H9 (cell line): Measurements from ENCODE around the gene TRIP6. TPM values are rescaled to one million over a fixed set of nuclear protein-coding genes. Genes with fewer than 3 reads are reported as not detected.
A peak's percentile ranks its signal among the peaks of the same experiment; 100 is the strongest.

Experiments used
- DNase-seq: peaks from one replicate; pipeline ENCODE4 v3.0.0-alpha.2; 2017
- H2AFZ ChIP-seq: one replicate; pipeline ENCODE4 v1.6.1; 2013; ENCODE audit warnings: mild to moderate bottlenecking, low read length, control low read depth, moderate library complexity
- H2AK5ac ChIP-seq: 2 replicates; pipeline ENCODE4 v1.6.1; 2013; ENCODE audit warnings: low read length, control low read depth, mixed read lengths; ENCODE audit not compliant: insufficient read length
- H2BK120ac ChIP-seq: one replicate; pipeline ENCODE4 v1.6.1; 2013; ENCODE audit warnings: low read depth, mild to moderate bottlenecking, low read length, control low read depth, inconsistent platforms; ENCODE audit not compliant: poor library complexity, severe bottlenecking
- H2BK12ac ChIP-seq: 2 replicates; pipeline ENCODE4 v1.6.1; 2013; ENCODE audit warnings: low read length, control low read depth, mixed read lengths, low read depth; ENCODE audit not compliant: insufficient read length
- H2BK15ac ChIP-seq: 2 replicates; pipeline ENCODE4 v1.6.1; 2013; ENCODE audit warnings: low read depth, low read length, control low read depth
- H2BK20ac ChIP-seq: one replicate; pipeline ENCODE4 v1.6.1; 2013; ENCODE audit warnings: low read depth, mild to moderate bottlenecking, low read length, control low read depth, inconsistent platforms; ENCODE audit not compliant: poor library complexity, severe bottlenecking
- H2BK5ac ChIP-seq: 2 replicates; pipeline ENCODE4 v1.6.1; 2013; ENCODE audit warnings: low read length, control low read depth, mixed read lengths; ENCODE audit not compliant: insufficient read length
- H3K14ac ChIP-seq: 2 replicates; pipeline ENCODE4 v1.6.1; 2013; ENCODE audit warnings: low read length, control low read depth; ENCODE audit not compliant: insufficient read depth
- H3K18ac ChIP-seq: 2 replicates; pipeline ENCODE4 v1.6.1; 2013; ENCODE audit warnings: low read depth, mild to moderate bottlenecking, mixed read lengths, low read length, control low read depth; ENCODE audit not compliant: insufficient read length
- H3K23ac ChIP-seq: 2 replicates; pipeline ENCODE4 v1.6.1; 2013; ENCODE audit warnings: low read length, control low read depth, mixed read lengths, low read depth; ENCODE audit not compliant: insufficient read length
- H3K23me2 ChIP-seq: 2 replicates; pipeline ENCODE4 v1.6.1; 2013; ENCODE audit warnings: low read depth, mild to moderate bottlenecking, mixed read lengths, low read length, control low read depth; ENCODE audit not compliant: insufficient read length, poor library complexity, severe bottlenecking
- H3K27ac ChIP-seq: 2 replicates; pipeline ENCODE4 v1.5.1; 2013; ENCODE audit warnings: low read length, control low read depth, mixed read lengths, low read depth; ENCODE audit not compliant: insufficient read length
- H3K27me3 ChIP-seq: 2 replicates; pipeline ENCODE4 v1.6.1; 2013; ENCODE audit warnings: low read length, control low read depth, inconsistent platforms; ENCODE audit not compliant: insufficient read depth
- H3K4ac ChIP-seq: 2 replicates; pipeline ENCODE4 v1.6.1; 2013; ENCODE audit warnings: low read depth, mild to moderate bottlenecking, control low read depth, inconsistent platforms, low read length, moderate library complexity
- H3K4me1 ChIP-seq: 2 replicates; pipeline ENCODE4 v1.6.1; 2013; ENCODE audit warnings: low read length, control low read depth, inconsistent platforms; ENCODE audit not compliant: insufficient read depth
- H3K4me2 ChIP-seq: 2 replicates; pipeline ENCODE4 v1.6.1; 2013; ENCODE audit warnings: low read length, control low read depth, mixed read lengths; ENCODE audit not compliant: insufficient read length, insufficient read depth
- H3K56ac ChIP-seq: 2 replicates; pipeline ENCODE4 v1.6.1; 2013; ENCODE audit warnings: low read depth, mild to moderate bottlenecking, mixed read lengths, low read length, control low read depth; ENCODE audit not compliant: insufficient read length
- H3K79me1 ChIP-seq: 2 replicates; pipeline ENCODE4 v1.6.1; 2013; ENCODE audit warnings: low read depth, mild to moderate bottlenecking, moderate library complexity, low read length, control low read depth, inconsistent platforms; ENCODE audit not compliant: insufficient read depth, poor library complexity, severe bottlenecking
- H3K79me2 ChIP-seq: 2 replicates; pipeline ENCODE4 v1.6.1; 2013; ENCODE audit warnings: low read length, control low read depth, inconsistent platforms; ENCODE audit not compliant: insufficient read depth
- H3K9ac ChIP-seq: 2 replicates; pipeline ENCODE4 v1.6.1; 2013; ENCODE audit warnings: low read length, control low read depth, mixed read lengths; ENCODE audit not compliant: insufficient read length; ENCODE audit errors: extremely low read depth
- H3K9me3 ChIP-seq: one replicate; pipeline ENCODE4 v1.6.1; 2013; ENCODE audit warnings: low read depth, low read length, inconsistent platforms; ENCODE audit not compliant: control insufficient read depth
- H3T11ph ChIP-seq: one replicate; pipeline ENCODE4 v1.6.1; 2013; ENCODE audit warnings: mild to moderate bottlenecking, low read length, control low read depth, inconsistent platforms
- H4K20me1 ChIP-seq: one replicate; pipeline ENCODE4 v1.6.1; 2013; ENCODE audit not compliant: control insufficient read depth, insufficient read length, insufficient read depth
- H4K5ac ChIP-seq: 2 replicates; pipeline ENCODE4 v1.6.1; 2013; ENCODE audit warnings: low read depth, mild to moderate bottlenecking, mixed read lengths, low read length, control low read depth; ENCODE audit not compliant: insufficient read length
- H4K8ac ChIP-seq: replicated peaks from 2 replicates; pipeline ENCODE4 v1.6.1; 2013; ENCODE audit warnings: low read length, control low read depth, mixed read lengths, low read depth; ENCODE audit not compliant: insufficient read length
- H4K91ac ChIP-seq: 2 replicates; pipeline ENCODE4 v1.6.1; 2013; ENCODE audit warnings: low read depth, mild to moderate bottlenecking, moderate library complexity, mixed read lengths, low read length, control low read depth; ENCODE audit not compliant: insufficient read length
- H3K27ac Mint-ChIP-seq, 3 experiments: 2 replicates in 2 of 3; 3 replicates in 1 of 3; pipeline ENCODE4 v1.8.0; 2020 to 2021; ENCODE audit warnings: mixed read lengths in 3 of 3, mild to moderate bottlenecking in 1 of 3, moderate library complexity in 1 of 3
- H3K27me3 Mint-ChIP-seq: 2 replicates; pipeline ENCODE4 v1.8.0; 2021; ENCODE audit warnings: low read depth, mild to moderate bottlenecking, moderate library complexity, mixed read lengths
- H3K36me3 Mint-ChIP-seq, 3 experiments: 2 replicates in 2 of 3; 3 replicates in 1 of 3; pipeline ENCODE4 v1.8.0; 2020 to 2021; ENCODE audit warnings: low read depth in 3 of 3, mixed read lengths in 3 of 3; ENCODE audit not compliant: insufficient read depth in 1 of 3
- H3K4me1 Mint-ChIP-seq, 2 experiments: 2 replicates each; pipeline ENCODE4 v1.8.0; 2020; ENCODE audit warnings: mixed read lengths in 2 of 2
- H3K4me3 Mint-ChIP-seq, 2 experiments: 2 replicates in 1 of 2; 3 replicates in 1 of 2; pipeline ENCODE4 v1.8.0; 2020 to 2021; ENCODE audit warnings: mild to moderate bottlenecking in 2 of 2, mixed read lengths in 2 of 2, moderate library complexity in 1 of 2
- H3K9me3 Mint-ChIP-seq, 2 experiments: 2 replicates in 1 of 2; 3 replicates in 1 of 2; pipeline ENCODE4 v1.8.0; 2020; ENCODE audit warnings: mild to moderate bottlenecking in 2 of 2, mixed read lengths in 2 of 2, moderate library complexity in 1 of 2
- CTCF ChIP-seq: fragments of 200-600 bp; sonication (generic); conservative IDR thresholded peaks from 3 replicates; pipeline ENCODE4 v1.8.0; 2021; ENCODE audit warnings: antibody characterized with exemption, mild to moderate bottlenecking
- WGBS: extraction: QIAGEN DNeasy Blood & Tissue Kit; methylation state at CpG from one replicate; pipeline ENCODE4 v1.1.7; 2013; ENCODE audit warnings: missing lambda C conversion rate, low lambda C conversion rate, mixed read lengths; ENCODE audit not compliant: insufficient read length; ENCODE audit errors: extremely low coverage; 5-methylcytosine and 5-hydroxymethylcytosine counted together
- total RNA-seq: library from RNA; stranded (reverse); gene quantifications from 2 replicates; pipeline ENCODE4 v1.2.1, GENCODE V29; 2021

TRIP6 gene
- total RNA-seq, 1 experiment from 2014 or later = 122 TPM

GRCh38 chr7:100892364-100893317 lies 25.5 kb downstream of the TRIP6 start:
- Histone ChIP-seq H3K18ac (no peak overlapping the region), H4K5ac (no peak overlapping the region), H3T11ph (no peak overlapping the region), H2AK5ac (no peak overlapping the region), H3K27ac (no peak overlapping the region), H2BK15ac (no peak overlapping the region), H3K9ac (no peak overlapping the region), H2BK120ac (no peak overlapping the region), H3K27me3 (peaks cover 7% of the 10 kb centered on the region), H3K4me2 (no peak overlapping the region), H3K23ac (no peak overlapping the region), H2BK12ac (no peak overlapping the region), H3K9me3 (no peaks in the 10 kb centered on the region), H3K79me1 (no peaks in the 10 kb centered on the region), H3K14ac (no peak overlapping the region), H2AFZ (no peak overlapping the region), H4K20me1 (no peaks in the 10 kb centered on the region), H3K56ac (no peak overlapping the region), H3K4me1 (peaks cover 2% of the 10 kb centered on the region; the same call in 1 of the 2 replicates), H2BK20ac (no peak overlapping the region), H3K79me2 (peaks cover 5% of the 10 kb centered on the region; the same call in 1 of the 2 replicates), H4K91ac (no peak overlapping the region), H4K8ac (no peak overlapping the region), H2BK5ac (no peak overlapping the region), H3K23me2 (peaks cover 36% of the 10 kb centered on the region), H3K4ac (no peak overlapping the region)
- no CpG with 5 or more reads among the region's 44 CpGs for WGBS
- TF ChIP-seq CTCF = no peak
- peak overlapping the region in 1 of 2 experiments; percentile 40; a peak in 2 of 5 replicates for H3K4me3 Mint-ChIP-seq
- no peak for DNase-seq
- peaks cover 19% of the 10 kb centered on the region for H3K27me3 Mint-ChIP-seq
- peaks cover 10 to 13% (median 10%) of the 10 kb centered on the region in 3 experiments; a peak in 6 of 7 replicates for H3K36me3 Mint-ChIP-seq
- H3K9me3 Mint-ChIP-seq = no peaks in the 10 kb centered on the region; a peak in 2 of 5 replicates
- peak overlapping the region in 2 of 3 experiments; percentile 44 to 59; a peak in 2 of 7 replicates for H3K27ac Mint-ChIP-seq
- H3K4me1 Mint-ChIP-seq = peaks cover 31 to 35% of the 10 kb centered on the region in 2 experiments
